B cell (primary cell): ENCODE results near the gene ZNF185. TPM values are rescaled to one million over a fixed set of nuclear protein-coding genes. Genes with fewer than 3 reads are reported as not detected.

Experiments used
- ATAC-seq: fragments of 200-7000 bp; cut with Tn5 transposase; one replicate; pipeline ENCODE4 v1.10.0; 2021; ENCODE audit warnings: low read depth, mild to moderate bottlenecking, moderate number of reproducible peaks, moderate library complexity
- CTCF ChIA-PET: fragments of 350-600 bp; sonication (Branson Sonifier 250); formaldehyde crosslinking; loops from one replicate; lab custom pipeline; 2021; ENCODE audit warnings: antibody characterized with exemption, inconsistent platforms; lab: Charles Lee
- POLR2A ChIA-PET: fragments of 350-600 bp; sonication (Branson Sonifier 250); formaldehyde crosslinking; loops from one replicate; lab custom pipeline; 2021; ENCODE audit warnings: antibody characterized with exemption; lab: Charles Lee
- DNase-seq: peaks from one replicate; pipeline ENCODE4 v3.0.0; 2013
- H2AFZ ChIP-seq: 2 replicates; pipeline ENCODE4 v1.6.1; 2012; ENCODE audit warnings: mild to moderate bottlenecking, low read depth, low read length; ENCODE audit not compliant: insufficient read depth, poor library complexity, severe bottlenecking
- H3K27ac ChIP-seq, 2 donors: 1 replicate in 1 of 2; 2 replicates in 1 of 2; pipeline ENCODE4 v1.5.1; 2012 to 2013; ENCODE audit warnings: low read length in 2 of 2, mild to moderate bottlenecking in 2 of 2, moderate library complexity in 1 of 2
- H3K27me3 ChIP-seq, 4 experiments: fragments of 200-600 bp in 1 of 4; sonication (generic) in 1 of 4; replicated peaks in 1 of 4; 1 replicate in 2 of 4; 2 replicates in 2 of 4; pipeline versions ENCODE4 v1.6.1 to v1.7.0; 2013 to 2016; ENCODE audit warnings: low read length in 3 of 4, mild to moderate bottlenecking in 2 of 4, mixed read lengths in 1 of 4, moderate library complexity in 1 of 4; ENCODE audit not compliant: insufficient read depth in 4 of 4, control insufficient read depth in 3 of 4; ENCODE audit errors: control extremely low read depth in 1 of 4
- H3K36me3 ChIP-seq, 2 experiments: replicated peaks in 1 of 2; 1 replicate in 1 of 2; 2 replicates in 1 of 2; pipeline versions ENCODE4 v1.6.1 to v1.7.1; 2013; ENCODE audit warnings: low read length in 1 of 2; ENCODE audit not compliant: insufficient read depth in 2 of 2, control insufficient read depth in 1 of 2; ENCODE audit errors: control extremely low read depth in 1 of 2, extremely low read depth in 1 of 2
- H3K4me1 ChIP-seq, 2 donors: fragments of 200-600 bp in 1 of 2; sonication (generic) in 1 of 2; 1 replicate in 1 of 2; 2 replicates in 1 of 2; pipeline versions ENCODE4 v1.5.1 to v1.6.1; 2013 to 2017; ENCODE audit warnings: low read length in 2 of 2; ENCODE audit not compliant: control insufficient read depth in 2 of 2, insufficient read depth in 2 of 2
- H3K4me2 ChIP-seq: replicated peaks from 2 replicates; pipeline ENCODE3; 2012; ENCODE audit warnings: mild to moderate bottlenecking, low read depth, low read length; ENCODE audit not compliant: poor library complexity, severe bottlenecking
- H3K4me3 ChIP-seq, 5 experiments: fragments of 200-600 bp in 1 of 5; sonication (generic) in 1 of 5; 1 replicate in 3 of 5; 2 replicates in 2 of 5; pipeline versions ENCODE4 v1.5.1 to v1.7.0; 2011 to 2016; ENCODE audit warnings: low read length in 4 of 5, mild to moderate bottlenecking in 4 of 5, low read depth in 2 of 5, control low read depth in 1 of 5, moderate library complexity in 1 of 5; ENCODE audit not compliant: insufficient read depth in 1 of 5; ENCODE audit errors: control extremely low read depth in 1 of 5, extremely low read depth in 1 of 5
- H3K79me2 ChIP-seq: fragments of 200-600 bp; sonication (generic); one replicate; pipeline ENCODE4 v1.6.0; 2016; ENCODE audit warnings: low read length; ENCODE audit not compliant: control insufficient read depth, insufficient read depth
- H3K9ac ChIP-seq: fragments of 200-600 bp; sonication (generic); 2 replicates; pipeline ENCODE4 v1.6.1; 2017; ENCODE audit warnings: mild to moderate bottlenecking, low read length, moderate library complexity
- H3K9me3 ChIP-seq, 3 donors: one replicate each; pipeline versions ENCODE4 v1.6.1 to v1.7.1; 2013; ENCODE audit warnings: low read length in 2 of 3; ENCODE audit not compliant: control insufficient read depth in 2 of 3, insufficient read depth in 1 of 3; ENCODE audit errors: control extremely low read depth in 1 of 3
- H4K20me1 ChIP-seq: 2 replicates; pipeline ENCODE4 v1.6.0; 2012; ENCODE audit warnings: mild to moderate bottlenecking, low read length; ENCODE audit not compliant: insufficient read depth, control insufficient read depth, poor library complexity, severe bottlenecking
- H3K27ac Mint-ChIP-seq: one replicate; pipeline ENCODE4 v1.8.0; 2021; ENCODE audit warnings: mixed read lengths
- H3K27me3 Mint-ChIP-seq: one replicate; pipeline ENCODE4 v1.8.0; 2021; ENCODE audit warnings: mixed read lengths
- H3K4me1 Mint-ChIP-seq: one replicate; pipeline ENCODE4 v1.8.0; 2021; ENCODE audit warnings: mixed read lengths
- H3K4me3 Mint-ChIP-seq: one replicate; pipeline ENCODE4 v1.8.0; 2021; ENCODE audit warnings: mixed read lengths
- H3K9me3 Mint-ChIP-seq: one replicate; pipeline ENCODE4 v1.8.0; 2022; ENCODE audit warnings: mixed read lengths; ENCODE audit not compliant: insufficient read depth
- EZH2 ChIP-seq: IDR thresholded peaks from 2 replicates; pipeline ENCODE4 v1.6.1; 2012; ENCODE audit warnings: borderline replicate concordance, low read depth, mild to moderate bottlenecking, moderate library complexity, low read length; ENCODE audit not compliant: insufficient read depth, poor library complexity, severe bottlenecking
- WGBS: methylation state at CpG from one replicate; pipeline ENCODE4 v1.1.5; 2013; ENCODE audit warnings: missing lambda C conversion rate; ENCODE audit not compliant: insufficient coverage; 5-methylcytosine and 5-hydroxymethylcytosine counted together
- intact Hi-C: fragments of 100-400 bp; cut with micrococcal nuclease; formaldehyde crosslinking; loops from one replicate; pipeline ENCODE4 v1.10.0; 2022
- polyA plus RNA-seq: library from polyadenylated mRNA; depleted of rRNA; stranded (reverse); fragments of >200 nt; gene quantifications from 2 replicates; pipeline ENCODE4 v1.2.3, GENCODE V29; 2012
- total RNA-seq, 2 donors: library from RNA; stranded (reverse); fragments of 120-200 nt in 1 of 2; gene quantifications; 1 replicate in 1 of 2; 2 replicates in 1 of 2; pipeline versions ENCODE4 v1.2.3 to v1.2.4, GENCODE V29; 2013 to 2022
- TF ChIP-seq, protein P1 (sequence below): fragments of 200-600 bp; IDR thresholded peaks from one replicate; pipeline ENCODE4 v1.8.0; 2022; ENCODE audit warnings: antibody characterized with exemption, mild to moderate bottlenecking

The ZNF185 gene
- total and polyA plus RNA-seq, 2 donors (not counting 1 experiment from before 2014, with no cell fraction given), result 0.89 to 2.3 TPM

GRCh38 chrX:152853986-152854385 is 43.9 kb upstream of the ZNF185 start:
- H3K27ac Mint-ChIP-seq, result no peak overlapping the region
- H3K4me3 Mint-ChIP-seq, result no peak overlapping the region
- no peaks in the 10 kb centered on the region for H3K27me3 ChIP-seq
- H4K20me1 ChIP-seq, result no peaks in the 10 kb centered on the region
- no peaks in the 10 kb centered on the region for H3K79me2 ChIP-seq
- no peak for DNase-seq
- no peaks in the 10 kb centered on the region for H3K4me1 Mint-ChIP-seq
- ATAC-seq, result no peak
- POLR2A ChIA-PET, result no interaction called here
- no peak overlapping the region for H3K27ac ChIP-seq
- no peak for TF ChIP-seq EZH2
- TF ChIP-seq, protein P1, sequence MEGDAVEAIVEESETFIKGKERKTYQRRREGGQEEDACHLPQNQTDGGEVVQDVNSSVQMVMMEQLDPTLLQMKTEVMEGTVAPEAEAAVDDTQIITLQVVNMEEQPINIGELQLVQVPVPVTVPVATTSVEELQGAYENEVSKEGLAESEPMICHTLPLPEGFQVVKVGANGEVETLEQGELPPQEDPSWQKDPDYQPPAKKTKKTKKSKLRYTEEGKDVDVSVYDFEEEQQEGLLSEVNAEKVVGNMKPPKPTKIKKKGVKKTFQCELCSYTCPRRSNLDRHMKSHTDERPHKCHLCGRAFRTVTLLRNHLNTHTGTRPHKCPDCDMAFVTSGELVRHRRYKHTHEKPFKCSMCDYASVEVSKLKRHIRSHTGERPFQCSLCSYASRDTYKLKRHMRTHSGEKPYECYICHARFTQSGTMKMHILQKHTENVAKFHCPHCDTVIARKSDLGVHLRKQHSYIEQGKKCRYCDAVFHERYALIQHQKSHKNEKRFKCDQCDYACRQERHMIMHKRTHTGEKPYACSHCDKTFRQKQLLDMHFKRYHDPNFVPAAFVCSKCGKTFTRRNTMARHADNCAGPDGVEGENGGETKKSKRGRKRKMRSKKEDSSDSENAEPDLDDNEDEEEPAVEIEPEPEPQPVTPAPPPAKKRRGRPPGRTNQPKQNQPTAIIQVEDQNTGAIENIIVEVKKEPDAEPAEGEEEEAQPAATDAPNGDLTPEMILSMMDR, result no peak
- peaks cover 0 to 9% of the 10 kb centered on the region in 2 experiments for H3K36me3 ChIP-seq
- H2AFZ ChIP-seq, result no peak overlapping the region
- no peaks in the 10 kb centered on the region for H3K9me3 ChIP-seq
- no peaks in the 10 kb centered on the region for H3K4me1 ChIP-seq
- CTCF ChIA-PET, result no interaction called here
- H3K4me3 ChIP-seq, result no peak overlapping the region
- no CpG with 5 or more reads among the region's 7 CpGs for WGBS
- no peaks in the 10 kb centered on the region for H3K27me3 Mint-ChIP-seq
- intact Hi-C loops, result no loop called here
- H3K9me3 Mint-ChIP-seq, result no peaks in the 10 kb centered on the region
- H3K9ac ChIP-seq, result no peak overlapping the region
- H3K4me2 ChIP-seq, result no peak overlapping the region

DNA sequence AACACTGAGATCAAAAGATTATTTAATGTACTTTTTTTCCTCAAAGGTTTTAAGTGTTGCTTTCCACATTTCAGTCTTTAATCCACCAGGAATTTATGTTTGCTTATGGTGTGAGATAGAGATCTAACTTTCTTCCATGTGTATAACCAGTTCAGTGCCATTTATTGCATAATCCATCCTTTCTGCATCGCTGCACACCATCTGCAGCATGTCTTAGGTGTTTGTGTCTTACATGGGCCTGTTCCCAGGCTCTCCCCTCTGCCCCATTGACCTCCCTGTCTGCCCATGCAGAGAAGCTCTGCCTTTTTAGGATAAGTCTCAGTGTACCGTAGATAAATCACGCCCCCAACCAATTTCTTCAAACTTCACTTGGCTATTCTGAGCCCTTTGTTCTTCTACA is 36.8 kb upstream of the ZNF185 start:
- intact Hi-C loops, result no loop called here
- Mint-ChIP-seq H3K27me3 (no peaks in the 10 kb centered on the region), H3K4me3 (no peak overlapping the region), H3K27ac (no peak overlapping the region), H3K9me3 (no peaks in the 10 kb centered on the region), H3K4me1 (no peaks in the 10 kb centered on the region)
- CTCF ChIA-PET, result no interaction called here
- Histone ChIP-seq H3K27me3 (no peaks in the 10 kb centered on the region), H4K20me1 (no peaks in the 10 kb centered on the region), H2AFZ (no peak overlapping the region), H3K4me3 (no peak overlapping the region), H3K9me3 (no peaks in the 10 kb centered on the region), H3K4me2 (no peak overlapping the region), H3K4me1 (no peaks in the 10 kb centered on the region), H3K27ac (no peak overlapping the region), H3K36me3 (peaks cover 0 to 13% of the 10 kb centered on the region in 2 experiments), H3K79me2 (no peaks in the 10 kb centered on the region), H3K9ac (no peak overlapping the region)
- TF ChIP-seq, protein P1, result no peak
- TF ChIP-seq EZH2, result no peak
- WGBS, result no CpG with 5 or more reads among the region's 3 CpGs
- DNase-seq (no peak), ATAC-seq (no peak)
- POLR2A ChIA-PET, result no interaction called here
